NCI-H2171 (cell line): ENCODE measurements around the gene MAN2A1.
"Not testable (repeated sequence)": the region's sequence is repeated elsewhere in the genome, so short reads cannot be mapped to it uniquely, and the experiment has no call there.

Source experiments
- DNase-seq: peaks from one replicate; lab custom pipeline; 2025; lab: John Stamatoyannopoulos, UW

Gene MAN2A1

DNA sequence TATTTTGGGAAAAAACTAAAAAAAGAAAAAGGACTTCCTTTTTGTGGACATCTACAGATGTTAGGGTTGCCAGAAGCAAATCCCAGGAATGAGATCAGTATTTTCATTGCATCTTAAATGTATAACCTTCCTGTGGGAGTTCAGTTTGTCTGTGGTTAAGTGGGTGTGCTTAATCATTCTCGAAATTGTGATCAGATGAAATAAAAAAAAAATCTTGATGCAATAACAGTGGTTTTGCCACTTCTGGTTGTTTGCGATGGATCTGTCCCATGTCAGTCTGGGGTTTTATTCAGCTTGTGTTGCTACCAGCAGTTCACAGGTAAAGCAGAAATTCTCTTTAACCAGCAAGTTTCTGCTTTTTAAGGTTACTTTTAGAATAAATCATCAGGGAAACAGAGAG, 179.0 kb downstream of the MAN2A1 start:
- no peak for DNase-seq

DNA sequence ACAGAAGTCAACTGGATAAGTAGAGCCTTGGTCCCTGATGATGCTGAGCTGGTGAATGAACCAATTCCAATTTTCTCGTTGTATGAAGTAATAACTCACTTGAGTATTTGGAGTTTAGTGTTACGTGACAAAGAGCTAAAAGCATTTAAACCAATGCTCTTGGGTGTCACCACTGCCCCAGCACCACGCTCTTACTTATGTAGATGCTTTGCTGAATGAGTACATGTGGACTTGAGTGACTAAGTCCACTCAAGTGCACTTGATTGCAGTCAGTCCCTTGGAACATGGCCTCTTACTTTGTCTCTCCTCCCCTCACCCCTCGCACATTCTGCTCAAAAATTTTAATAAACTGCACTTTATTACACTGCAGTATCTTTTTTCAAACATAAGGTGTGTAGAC, 184.0 kb downstream of the MAN2A1 start:
- DNase-seq = no peak

DNA sequence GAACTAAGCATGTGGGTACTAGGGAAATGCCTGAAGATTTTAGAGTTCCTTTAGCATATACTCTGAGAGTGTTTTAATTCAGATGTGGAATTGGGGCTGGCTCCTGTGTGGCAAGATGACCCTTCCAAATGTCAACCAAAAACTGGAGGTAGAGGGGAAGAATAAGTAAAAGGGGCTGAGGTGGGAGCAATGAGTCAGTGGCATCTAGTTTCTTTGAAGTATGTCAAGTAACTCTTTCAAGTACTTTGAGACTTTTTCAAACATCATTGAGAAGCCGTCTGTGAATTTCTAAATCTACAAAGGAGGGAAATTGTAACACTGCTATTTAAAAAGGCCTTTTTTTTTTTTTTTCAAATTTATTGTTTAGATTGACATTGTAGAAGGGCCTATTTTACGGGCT, 184.4 kb downstream of the MAN2A1 start:
- DNase-seq = no peak

DNA sequence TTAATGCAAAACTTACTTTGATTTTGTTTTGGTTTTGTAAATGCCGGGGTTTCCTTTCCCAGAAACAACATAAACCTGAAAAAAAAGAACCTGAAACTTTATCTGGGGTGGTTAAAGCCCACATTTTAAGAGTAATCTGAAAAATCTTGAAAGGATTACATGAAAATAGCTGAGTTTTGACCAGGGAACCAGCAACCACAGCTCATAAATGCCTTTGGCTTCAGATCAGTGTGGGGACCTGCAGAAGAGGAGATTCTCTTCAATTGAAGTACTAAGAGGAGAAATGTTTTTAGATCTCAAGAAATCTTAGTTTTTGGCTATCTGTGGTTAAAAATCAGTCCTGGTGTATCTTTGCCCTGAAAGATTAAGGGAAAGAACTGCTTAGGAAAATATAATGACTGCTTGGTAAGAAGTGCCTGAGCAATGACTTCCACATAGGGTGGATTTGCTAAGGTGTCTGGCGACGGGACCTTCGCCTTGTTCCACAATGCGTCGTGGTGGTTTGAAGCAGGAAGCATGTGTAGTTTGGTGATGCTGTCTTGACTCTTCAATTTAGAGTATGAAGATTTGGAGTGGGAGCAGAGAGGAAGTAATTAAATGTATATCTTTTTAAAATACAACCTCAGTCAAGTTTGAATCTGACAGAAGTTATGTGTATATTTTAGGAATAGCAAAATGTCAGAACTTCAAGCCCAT, 186.5 kb downstream of the MAN2A1 start:
- no peak for DNase-seq

DNA sequence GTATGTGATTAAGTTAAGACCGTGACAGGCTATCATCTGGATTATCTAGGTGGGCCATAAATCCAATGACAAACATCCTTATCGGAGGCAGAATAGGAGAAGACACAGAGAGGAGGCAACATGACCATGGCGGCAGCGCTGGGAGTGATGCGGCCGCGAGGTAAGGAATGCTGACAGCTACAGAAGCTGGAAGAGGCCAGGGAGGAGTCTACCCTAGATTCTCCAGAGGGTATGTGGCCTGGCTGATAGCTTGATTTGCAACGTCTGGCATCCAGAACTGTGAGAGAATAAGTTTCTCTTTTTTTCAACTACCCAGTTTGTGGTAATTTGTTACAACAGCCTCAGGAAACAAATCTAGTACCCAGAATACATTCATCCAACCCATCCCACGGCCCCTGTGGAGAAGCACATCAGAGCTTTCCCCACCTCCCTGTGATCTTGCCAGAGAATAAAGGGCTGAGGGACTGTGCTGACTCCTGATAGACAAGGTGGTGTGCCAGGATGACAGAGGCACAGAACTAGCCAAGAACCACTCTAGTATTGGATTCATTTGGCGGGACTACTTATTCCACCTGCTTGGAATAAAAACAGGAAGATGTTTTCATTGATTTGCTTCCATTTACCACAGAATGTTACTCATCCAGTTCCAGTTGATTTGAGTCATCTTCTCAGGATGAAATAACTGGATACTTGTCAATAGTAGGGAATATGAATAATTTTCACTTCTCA, 187.4 kb downstream of the MAN2A1 start:
- DNase-seq = no peak

DNA sequence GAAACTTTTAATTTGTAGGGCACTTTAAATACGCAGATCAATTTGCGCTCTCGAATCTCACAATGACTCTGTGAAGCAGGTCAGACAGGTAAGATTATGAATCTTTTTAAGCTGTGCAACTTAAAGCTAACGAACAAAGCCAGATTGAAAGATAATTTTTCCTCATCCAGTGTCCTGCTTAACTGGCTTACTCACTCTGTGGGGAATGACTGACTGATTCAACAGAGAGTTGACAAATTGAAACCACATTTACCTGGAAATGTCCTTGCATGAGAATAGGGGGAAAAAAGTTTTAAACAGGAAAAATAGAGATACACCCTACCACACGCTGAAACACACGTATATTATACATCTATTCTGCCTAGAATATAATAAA, 187.9 kb downstream of the MAN2A1 start:
- no peak for DNase-seq

DNA sequence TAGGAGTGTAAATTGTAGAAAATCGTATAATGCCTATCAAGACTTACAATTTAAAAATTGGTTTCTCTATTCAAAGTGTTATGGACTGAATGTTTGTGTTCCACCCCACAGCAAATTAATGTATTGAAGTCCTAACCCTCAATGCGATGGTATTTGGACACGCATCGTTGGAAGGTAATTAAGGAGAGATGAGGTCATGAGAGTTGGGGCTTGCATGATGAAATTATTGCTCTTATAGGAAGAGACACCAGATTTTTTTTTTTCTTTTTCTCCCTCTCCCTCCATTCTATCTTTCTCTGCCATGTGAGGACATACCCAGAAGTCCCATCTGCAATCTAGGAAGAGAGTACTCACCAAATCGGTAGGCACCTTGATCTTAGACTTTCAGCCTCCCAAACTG, 189.2 kb downstream of the MAN2A1 start:
- no peak for DNase-seq

DNA sequence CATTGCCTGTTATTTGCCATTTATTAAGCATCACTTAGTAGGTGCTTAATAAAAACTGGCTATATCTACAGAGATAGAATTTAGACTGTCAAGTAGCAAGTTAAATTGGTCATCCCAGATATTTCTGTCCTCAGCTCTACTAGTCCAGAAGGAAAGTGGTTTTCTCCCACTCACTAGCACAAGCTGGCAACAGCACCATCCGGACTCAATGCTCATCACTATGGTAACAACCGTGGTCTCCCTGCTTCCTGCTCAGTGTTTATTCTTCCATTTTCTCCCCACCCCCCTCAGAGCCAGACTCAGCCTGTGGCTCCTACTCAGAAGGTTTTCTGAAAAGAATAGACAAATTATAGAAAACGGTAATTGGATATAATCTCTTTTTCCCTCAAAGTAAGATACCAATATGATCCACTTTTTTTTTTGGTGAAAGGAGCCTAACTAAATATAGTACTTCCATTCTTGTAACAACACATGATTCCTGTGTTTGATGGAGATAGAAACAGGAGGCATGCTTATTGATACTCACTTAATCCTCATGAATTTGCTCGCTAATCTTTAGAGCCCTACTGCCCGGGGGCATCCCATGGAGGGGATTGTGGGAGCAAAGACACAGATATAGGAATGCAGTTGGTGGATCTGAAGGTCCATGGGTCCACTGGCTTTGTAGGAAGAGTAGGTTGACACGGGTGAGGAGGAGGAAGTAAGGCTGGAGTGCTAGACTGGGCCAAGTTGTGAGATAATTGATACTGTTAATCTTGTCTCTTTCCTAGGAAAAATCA, 191.4 kb downstream of the MAN2A1 start:
- no peak for DNase-seq

DNA sequence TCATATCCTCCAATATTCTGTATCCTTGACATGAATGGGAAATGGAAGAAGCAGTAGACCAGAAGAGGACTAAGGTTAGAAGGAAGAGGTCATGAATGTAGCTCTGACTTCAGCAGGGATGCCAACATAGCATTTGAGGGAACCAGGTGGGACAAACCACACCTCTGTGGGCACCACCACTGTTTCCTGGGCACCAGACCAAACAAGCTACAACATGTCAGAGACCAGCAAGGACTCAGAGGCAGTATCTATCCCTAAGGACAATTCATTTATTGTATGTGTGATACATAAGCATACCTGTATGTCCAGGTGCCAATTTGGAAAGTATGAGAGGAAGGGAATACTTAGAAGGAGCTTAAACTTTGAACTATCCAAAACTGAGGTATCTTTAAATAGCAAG, 192.8 kb downstream of the MAN2A1 start:
- no peak for DNase-seq

DNA sequence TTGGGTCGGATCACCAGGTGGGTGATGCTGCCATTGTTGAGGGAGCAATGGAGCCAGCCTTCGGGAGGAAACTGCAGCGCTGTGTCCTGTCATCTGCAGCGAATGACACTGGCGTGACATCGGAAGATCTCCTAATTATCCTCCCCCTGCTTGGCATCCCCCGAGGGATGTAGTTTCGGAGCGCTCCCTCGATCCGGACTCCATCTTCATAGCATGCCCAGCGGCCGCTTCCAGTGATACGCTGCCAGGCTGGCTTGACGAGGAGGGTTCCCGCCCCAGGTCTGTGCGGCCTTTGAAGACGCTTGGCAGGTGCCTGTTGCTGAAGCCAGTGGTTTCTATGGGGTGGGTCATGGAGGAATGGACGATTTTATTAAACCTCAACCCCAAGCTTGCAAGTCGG, 194.9 kb downstream of the MAN2A1 start:
- no peak for DNase-seq

DNA sequence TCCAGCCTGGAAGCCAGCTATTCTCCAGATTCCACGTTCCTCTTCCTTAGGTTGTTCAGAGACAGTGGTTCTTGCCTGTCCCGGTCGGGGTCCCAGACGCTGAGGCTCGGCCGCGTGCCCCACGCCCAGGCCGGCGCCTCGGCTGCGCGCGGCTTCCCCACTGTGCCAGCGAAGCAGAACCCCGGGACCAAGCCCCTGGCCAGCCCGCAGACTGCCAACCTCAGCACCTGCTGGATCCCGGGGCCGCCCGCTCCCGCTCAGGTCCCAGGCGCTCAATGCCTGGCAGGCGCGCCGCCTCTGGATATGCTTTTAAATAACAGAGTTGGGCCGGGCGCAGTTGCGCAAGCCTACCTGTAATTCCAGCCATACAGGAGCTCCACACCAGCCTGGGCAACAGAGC, 195.5 kb downstream of the MAN2A1 start:
- no peak for DNase-seq

DNA sequence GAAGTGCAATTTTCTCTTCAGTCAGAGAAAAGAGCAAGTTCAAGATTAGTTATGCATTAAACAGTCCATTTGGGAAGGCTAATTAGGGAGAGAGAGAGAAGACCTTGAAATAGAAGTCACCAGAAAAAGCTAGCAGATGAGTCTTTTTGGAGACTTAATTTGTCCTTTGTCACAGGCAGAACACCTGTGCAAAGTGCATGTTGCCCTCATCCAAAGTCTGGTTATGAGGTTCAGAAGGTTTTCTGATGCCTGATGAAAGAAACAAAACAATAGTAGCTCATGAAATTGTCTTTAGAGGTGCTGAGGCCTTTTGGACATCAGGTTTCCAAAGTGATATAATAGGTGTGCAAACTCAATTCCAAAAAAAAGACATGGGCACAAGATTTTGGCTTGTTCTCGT, 199.3 kb downstream of the MAN2A1 start:
- DNase-seq = no peak

DNA sequence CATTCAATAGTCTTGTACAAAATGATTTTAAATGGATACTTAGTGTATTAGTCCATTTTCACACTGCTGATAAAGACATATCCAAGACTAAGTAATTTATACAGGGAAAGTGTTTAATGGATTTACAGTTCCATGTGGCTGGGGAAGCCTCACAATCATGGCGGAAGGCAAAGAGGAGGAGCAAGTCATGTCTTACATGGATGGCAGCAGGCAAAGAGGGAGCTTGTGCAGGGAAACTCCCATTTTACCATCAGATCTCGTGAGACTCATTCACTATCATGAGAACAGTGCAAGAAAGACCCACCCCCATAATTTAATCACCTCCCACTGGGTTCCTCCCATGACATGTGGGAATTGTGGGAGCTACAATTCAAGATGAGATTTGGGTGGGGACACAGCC, 203.5 kb downstream of the MAN2A1 start:
- not testable (repeated sequence) for DNase-seq

DNA sequence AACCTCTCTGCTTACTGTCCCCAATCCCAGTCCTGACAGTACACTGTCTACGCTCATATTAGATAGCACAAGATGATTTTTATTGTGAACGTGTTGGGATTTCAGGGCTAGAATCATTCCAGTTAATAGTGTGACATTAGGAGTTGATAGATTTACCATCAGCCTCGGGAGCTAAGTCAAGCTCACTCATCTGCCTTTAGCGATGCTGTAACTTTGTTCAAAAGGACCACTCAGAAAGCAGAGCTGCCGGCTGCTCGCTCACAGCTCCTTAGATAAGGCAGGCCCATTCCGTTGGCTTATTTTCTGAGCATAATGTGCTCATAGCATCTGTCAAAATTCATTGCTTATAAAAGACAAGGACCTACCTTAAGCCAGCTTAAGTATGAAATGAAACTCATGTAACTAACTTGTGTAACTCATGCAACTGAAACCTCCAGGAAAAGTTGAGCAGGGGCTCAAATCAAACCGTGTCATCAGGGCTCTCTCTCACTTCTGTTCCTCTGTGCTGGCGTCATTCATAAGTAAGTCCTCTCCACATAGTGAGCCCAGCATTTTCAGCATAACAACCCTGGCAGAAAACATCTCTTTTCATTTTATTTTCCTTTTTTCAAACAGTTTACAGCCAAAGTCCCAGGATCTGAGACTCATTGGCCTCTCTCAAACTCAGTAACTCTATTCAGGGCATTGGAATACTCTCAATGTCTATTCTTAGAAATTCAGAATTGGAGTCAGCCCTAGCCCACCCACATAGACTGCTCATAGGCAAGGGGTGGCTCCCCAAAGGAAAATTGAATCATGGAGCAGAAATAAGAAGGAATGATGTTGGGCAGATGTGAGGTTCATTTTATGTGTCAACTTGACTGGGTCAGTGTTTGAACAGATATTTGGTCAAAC, 208.8 kb downstream of the MAN2A1 start:
- DNase-seq = no peak

DNA sequence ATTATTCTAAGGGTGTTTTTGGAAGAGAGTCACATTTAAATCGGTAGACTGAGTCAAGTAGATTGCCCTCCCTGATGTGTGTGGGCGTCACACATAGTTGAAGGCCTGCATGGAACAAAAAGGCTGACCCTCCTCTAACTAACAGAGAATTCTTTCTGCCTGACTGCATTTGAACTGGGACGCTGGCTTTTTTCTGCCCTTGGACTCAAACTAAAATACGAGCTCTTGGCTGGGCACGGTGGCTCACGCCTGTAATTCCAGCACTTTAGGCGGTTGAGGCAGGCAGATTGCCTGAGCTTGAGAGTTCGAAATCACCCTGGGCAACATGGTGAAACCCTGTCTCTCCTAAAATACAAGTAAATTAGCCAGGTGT, 209.4 kb downstream of the MAN2A1 start:
- no peak for DNase-seq

DNA sequence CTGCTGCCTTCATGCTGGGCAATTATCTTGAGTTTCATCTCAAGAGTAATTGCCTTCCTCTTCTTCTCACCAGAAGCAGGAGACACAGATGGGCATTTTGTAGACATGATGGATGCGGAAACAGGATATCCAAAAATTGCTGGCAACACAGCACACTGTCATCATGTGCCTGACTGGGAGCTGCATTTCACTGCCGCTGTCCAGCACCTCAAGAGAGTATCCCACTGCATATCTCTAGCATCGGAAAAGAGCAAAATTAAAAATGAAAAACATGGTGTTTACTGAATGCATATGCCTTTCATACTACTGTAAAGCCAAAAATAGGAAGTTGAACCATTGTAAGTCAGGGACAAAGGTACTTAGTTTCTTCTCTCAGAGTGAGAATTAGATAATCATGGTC, 210.7 kb downstream of the MAN2A1 start:
- no peak for DNase-seq

DNA sequence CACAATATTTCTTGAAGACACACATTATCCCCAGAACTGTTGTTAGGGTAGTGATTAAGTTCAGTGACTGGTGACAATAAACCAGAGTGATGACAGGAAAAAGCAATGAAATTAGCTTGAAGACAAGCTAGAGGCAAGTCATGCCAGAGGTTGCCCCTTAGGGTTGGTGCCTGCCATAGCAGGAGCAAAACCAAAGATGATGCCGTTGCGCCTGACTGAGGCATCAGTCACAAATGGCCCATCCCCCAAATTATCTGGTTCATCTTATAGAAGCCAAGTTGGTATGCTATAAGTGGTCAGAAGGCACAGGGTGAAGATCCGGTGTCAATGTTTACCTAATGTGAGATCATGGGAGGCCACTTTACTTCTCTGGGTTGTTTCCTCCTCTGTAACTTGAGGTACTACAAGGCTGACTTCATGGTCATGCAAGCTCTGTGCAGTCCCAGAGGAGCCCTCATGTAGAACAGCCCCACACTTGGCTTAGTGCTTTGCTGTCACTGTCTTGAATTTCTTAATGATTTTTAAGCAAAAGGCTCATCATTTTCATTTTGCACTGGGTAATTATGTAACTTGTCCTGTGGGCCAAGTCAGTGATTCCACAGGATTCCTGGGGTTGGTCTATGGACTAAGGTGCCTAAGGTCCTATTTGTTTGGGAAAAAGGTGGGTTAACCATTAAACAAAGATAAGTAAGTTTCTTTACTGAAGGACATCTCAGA, 211.3 kb downstream of the MAN2A1 start:
- DNase-seq = no peak

DNA sequence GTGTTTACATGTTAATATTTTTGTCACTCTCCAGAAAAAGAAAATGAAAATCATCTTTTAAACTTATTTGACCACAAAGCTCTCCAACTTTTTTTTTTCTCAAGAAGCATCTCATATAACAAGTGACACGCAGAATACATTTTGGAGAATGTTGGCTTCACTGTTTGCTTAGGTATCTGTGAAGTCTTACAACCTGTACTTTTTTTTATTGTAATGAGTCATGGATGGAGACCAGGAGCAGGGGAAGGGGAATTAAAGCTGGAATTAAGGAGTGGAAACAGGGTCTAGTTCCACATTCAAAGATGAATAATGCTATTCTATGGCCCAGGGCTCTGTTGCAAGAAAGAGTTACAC, 211.9 kb downstream of the MAN2A1 start:
- no peak for DNase-seq

DNA sequence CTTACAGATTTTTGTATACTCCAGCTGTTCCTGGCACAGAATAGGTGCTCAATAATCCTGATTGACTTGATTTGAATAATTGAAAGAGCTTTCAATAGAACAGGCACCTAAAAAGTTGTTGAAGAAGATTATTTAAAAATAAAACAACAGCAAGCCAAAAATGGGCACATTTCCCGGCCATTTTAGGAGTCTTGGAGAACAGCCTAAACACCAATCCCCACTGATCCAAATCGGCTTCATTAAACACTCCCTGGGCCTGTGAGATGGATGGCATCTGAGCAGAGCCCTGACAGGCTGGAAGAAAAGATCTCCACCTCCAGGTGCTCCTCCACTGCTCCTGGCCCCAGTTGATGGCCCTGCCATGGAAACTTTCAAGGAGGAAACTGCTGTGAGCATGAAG, 213.3 kb downstream of the MAN2A1 start:
- DNase-seq = no peak

DNA sequence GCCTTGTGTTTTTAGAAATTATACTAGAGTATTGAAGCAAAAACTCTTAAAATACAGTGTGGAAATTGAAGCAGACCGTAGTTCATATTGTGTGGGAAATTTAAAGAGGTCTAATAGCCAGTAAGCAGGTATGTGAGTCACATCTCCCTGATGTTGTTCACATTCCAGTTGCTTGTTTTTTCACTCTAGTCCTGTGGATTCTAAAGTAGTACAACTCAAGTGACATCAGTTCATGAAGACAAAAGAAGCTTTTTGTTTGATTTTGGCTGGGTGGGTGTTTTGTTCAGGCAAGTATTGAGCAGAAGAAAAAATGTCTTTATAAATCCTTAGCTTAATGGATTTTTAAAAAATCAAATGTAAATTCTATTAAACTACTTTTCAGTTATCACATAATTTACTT, 216.2 kb downstream of the MAN2A1 start:
- no peak for DNase-seq

DNA sequence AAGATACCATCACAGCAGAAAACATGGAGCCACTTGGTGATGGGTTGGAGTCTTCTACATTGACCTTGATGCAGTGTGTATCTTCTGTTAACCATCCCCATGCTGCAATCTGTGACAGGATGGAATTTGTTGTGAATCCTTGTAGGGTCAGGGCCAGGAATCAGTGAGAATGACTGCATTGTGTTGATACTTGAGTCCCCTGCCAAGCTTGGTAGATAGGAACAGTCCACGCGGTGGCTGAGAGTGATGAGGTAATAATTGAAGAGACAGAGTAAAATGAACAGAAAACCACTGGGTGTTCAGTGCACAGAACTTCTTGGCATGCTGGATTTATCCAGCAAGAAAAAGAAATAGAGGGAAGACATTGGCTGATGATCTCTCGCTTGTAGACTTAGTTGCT, 217.5 kb downstream of the MAN2A1 start:
- no peak for DNase-seq

DNA sequence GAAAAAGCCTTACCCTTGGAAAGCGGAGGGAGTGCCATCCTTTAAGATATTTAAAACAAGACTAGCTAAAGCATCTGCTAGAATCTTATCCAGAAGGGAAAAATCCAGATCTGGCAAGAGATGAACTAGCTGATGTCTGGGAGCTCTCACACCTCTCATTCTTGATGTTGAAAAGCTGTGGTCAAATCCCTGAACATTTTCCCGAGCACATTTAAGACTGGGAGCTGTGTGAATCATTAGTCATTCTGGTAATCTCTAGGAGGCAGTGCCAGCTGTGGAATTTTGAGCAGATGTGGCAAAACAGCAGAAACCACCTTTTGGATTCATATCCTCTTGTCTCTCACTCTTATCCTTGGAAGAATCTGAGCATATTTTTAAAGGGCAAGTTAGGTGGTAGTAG, 218.0 kb downstream of the MAN2A1 start:
- no peak for DNase-seq
